Retinal pigment epithelial cell (primary cell): Measurements from ENCODE around the gene ZNF407.
"Not testable (repeated sequence)": the region's sequence is repeated elsewhere in the genome, so short reads cannot be mapped to it uniquely, and the experiment has no call there.

ENCODE experiments used
- DNase-seq: peaks from one replicate; pipeline ENCODE4 v3.0.0-alpha.2; 2010; ENCODE audit warnings: low read depth
- H3K4me3 ChIP-seq: 2 replicates; pipeline ENCODE4 v1.5.1; 2011; ENCODE audit warnings: mild to moderate bottlenecking, low read length, control low read depth, moderate library complexity
- TF ChIP-seq, protein P1 (sequence below): conservative IDR thresholded peaks from 2 replicates; pipeline ENCODE4 v1.5.1; 2011; ENCODE audit warnings: low read depth, low read length, control low read depth, inconsistent platforms

Gene ZNF407

GRCh38 chr18:75076286-75076685 is 478.6 kb downstream of the ZNF407 start:
- TF ChIP-seq, protein P1, sequence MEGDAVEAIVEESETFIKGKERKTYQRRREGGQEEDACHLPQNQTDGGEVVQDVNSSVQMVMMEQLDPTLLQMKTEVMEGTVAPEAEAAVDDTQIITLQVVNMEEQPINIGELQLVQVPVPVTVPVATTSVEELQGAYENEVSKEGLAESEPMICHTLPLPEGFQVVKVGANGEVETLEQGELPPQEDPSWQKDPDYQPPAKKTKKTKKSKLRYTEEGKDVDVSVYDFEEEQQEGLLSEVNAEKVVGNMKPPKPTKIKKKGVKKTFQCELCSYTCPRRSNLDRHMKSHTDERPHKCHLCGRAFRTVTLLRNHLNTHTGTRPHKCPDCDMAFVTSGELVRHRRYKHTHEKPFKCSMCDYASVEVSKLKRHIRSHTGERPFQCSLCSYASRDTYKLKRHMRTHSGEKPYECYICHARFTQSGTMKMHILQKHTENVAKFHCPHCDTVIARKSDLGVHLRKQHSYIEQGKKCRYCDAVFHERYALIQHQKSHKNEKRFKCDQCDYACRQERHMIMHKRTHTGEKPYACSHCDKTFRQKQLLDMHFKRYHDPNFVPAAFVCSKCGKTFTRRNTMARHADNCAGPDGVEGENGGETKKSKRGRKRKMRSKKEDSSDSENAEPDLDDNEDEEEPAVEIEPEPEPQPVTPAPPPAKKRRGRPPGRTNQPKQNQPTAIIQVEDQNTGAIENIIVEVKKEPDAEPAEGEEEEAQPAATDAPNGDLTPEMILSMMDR, result no peak
- H3K4me3 ChIP-seq, result no peak overlapping the region
- no peak for DNase-seq

GRCh38 chr18:75081486-75081885 is 483.8 kb downstream of the ZNF407 start:
- no peak overlapping the region for H3K4me3 ChIP-seq
- TF ChIP-seq, protein P1, result no peak
- no peak for DNase-seq

GRCh38 chr18:75083131-75083530 is 485.5 kb downstream of the ZNF407 start:
- no peak overlapping the region for H3K4me3 ChIP-seq
- no peak for DNase-seq
- TF ChIP-seq, protein P1, result no peak

DNA sequence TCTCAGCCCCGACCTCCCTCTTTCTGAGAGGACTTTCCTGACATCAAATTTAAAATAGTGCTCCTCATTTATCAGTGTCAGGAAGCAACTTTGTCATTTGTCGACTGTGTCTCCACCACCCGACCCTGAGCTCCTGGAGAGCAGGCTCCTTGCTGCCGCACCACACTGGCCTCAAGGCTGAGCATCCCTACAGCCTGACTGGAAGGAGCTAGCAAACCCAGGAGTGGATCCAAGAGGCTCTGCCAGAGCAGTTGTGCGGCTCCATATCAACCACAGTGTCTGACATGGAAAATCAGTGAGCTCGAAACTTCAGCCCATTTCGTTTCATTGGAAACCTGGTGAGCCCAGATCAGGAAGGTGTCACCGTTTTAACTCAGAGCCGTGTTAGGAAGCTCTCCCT is 486.1 kb downstream of the ZNF407 start:
- DNase-seq, result no peak
- no peak overlapping the region for H3K4me3 ChIP-seq
- TF ChIP-seq, protein P1, result no peak

GRCh38 chr18:75085676-75086075 is 488.0 kb downstream of the ZNF407 start:
- not testable (repeated sequence) for H3K4me3 ChIP-seq, DNase-seq

GRCh38 chr18:75086494-75087034 is 488.9 kb downstream of the ZNF407 start:
- TF ChIP-seq, protein P1, result no peak
- no peak for DNase-seq
- no peak overlapping the region for H3K4me3 ChIP-seq

- TF ChIP-seq, protein P1, result no peak
- no peak for DNase-seq
- H3K4me3 ChIP-seq, result no peak overlapping the region
Observed at GRCh38 chr18:75087119-75088020, 489.7 kb downstream of the ZNF407 start.
